VCaP (cell line): ENCODE results near the gene ARMC12.

Experiments used
- H3K27ac ChIP-seq: fragments of 450-650 bp; 2 replicates; pipeline ENCODE4 v1.5.1; 2017
- CTCF ChIP-seq: fragments of 450-650 bp; conservative IDR thresholded peaks from 2 replicates; pipeline ENCODE4 v1.5.1; 2017; ENCODE audit warnings: mild to moderate bottlenecking, moderate library complexity

The ARMC12 gene

DNA sequence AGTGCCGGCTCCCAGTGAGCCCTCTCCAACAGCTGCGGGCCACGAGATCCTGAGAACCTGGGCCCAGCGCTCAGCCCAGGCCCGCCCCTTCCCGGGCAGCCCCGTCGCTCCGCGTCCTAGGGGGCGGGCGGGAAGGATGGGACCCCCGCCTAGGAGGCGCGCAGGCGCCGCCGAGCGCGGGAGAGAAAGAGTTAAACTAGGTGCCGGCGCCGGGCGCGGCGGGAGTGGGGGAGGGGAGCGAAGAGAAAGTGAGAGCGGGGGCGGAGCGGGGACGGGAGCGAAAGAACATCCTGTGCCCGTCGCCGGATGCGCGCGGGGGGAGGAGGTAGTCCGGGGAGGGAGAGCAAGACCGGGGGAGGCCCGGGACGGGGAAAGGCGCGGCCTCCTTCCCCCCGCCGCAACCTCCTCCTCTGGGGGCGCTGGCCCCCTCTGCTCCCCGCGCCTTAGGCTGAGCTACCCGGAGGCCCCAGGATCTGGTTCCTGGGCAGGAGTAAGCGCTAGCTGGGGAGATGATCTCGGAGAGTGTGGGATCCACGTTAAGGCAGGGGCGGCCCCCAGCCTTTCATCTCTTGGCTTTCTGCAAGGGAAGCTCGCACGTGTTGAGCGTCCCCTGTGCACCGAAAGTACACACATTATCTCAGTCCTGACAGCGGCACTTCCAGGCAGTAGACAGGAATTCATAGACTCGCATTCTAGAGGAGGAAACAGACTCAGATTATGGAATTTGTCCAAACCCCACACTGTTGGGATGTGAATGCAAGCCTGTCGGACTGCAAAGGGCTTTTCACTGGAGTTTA lies 4.9 kb upstream of the ARMC12 start:
- peak overlapping the region; percentile 100 for H3K27ac ChIP-seq
- TF ChIP-seq CTCF = 0 out of 2 replicates have a peak, but pooled peaks have one; percentile 5

GRCh38 chr6:35733633-35734032 lies 3.2 kb upstream of the ARMC12 start:
- no peak for TF ChIP-seq CTCF
- H3K27ac ChIP-seq = peak overlapping the region; percentile 100

GRCh38 chr6:35734319-35734718 lies 2.5 kb upstream of the ARMC12 start:
- H3K27ac ChIP-seq = peak overlapping the region; percentile 100

- H3K27ac ChIP-seq = no peak overlapping the region
- TF ChIP-seq CTCF = no peak
Measured at GRCh38 chr6:35735452-35735851, 1.4 kb upstream of the ARMC12 start.

DNA sequence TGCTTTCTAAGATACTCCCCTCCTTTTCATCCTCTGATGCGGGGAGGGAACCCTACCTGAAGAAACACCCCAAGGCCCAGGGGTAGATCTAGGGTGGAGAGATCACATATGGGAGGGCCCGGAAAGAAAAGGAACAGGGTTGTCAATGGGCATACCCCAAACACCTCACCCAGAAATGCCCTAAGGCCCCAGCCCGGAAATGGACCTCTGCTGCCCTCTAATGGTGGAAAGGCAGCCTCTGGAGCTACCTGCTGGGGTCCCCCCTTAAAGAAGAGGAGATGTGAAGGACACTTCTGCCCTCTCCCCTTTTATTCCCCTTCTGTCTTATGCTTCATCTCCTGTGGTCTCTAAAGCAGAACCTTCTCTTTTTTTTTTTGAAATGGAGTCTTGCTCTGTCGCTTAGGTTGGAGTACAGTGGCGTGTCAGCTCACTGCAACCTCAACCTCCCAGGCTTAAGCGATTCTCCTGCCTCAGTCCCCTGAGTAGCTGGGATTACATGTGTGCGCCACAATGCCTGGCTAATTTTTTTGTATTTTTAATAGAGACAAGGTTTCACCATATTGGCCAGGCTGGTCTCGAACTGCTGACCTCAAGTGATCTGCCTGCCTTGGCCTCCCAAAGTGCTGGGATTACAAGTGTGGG lies 458 bp upstream of the ARMC12 start:
- H3K27ac ChIP-seq = peak overlapping the region; percentile 11; the same call in 1 of the 2 replicates
- peak; percentile 90 for TF ChIP-seq CTCF

GRCh38 chr6:35737413-35738211 lies 780 bp downstream of the ARMC12 start:
- H3K27ac ChIP-seq = peak overlapping the region; percentile 11; the same call in 1 of the 2 replicates
- TF ChIP-seq CTCF = peak; percentile 89

- H3K27ac ChIP-seq = no peak overlapping the region
- no peak for TF ChIP-seq CTCF
Measured at GRCh38 chr6:35739645-35740524, 3.1 kb downstream of the ARMC12 start.
